OCI-LY3 (cell line): ENCODE data around the gene PRR35.

Source experiments
- H2AFZ ChIP-seq: fragments of 200-600, 300-600 bp; shearing (Covaris generic); 2 replicates; pipeline ENCODE4 v1.6.0; 2014; ENCODE audit warnings: antibody characterized with exemption, low read depth, low read length
- H3K27ac ChIP-seq: fragments of 200-600, 300-600 bp; sonication (generic); 2 replicates; pipeline ENCODE4 v1.5.1; 2014; ENCODE audit warnings: mild to moderate bottlenecking, low read length, moderate library complexity, mixed read lengths
- H3K27me3 ChIP-seq: fragments of 200-600, 300-600 bp; sonication (generic); 2 replicates; pipeline ENCODE4 v1.6.1; 2014; ENCODE audit warnings: low read depth, low read length, mixed read lengths
- H3K36me3 ChIP-seq: fragments of 200-600, 300-600 bp; sonication (generic); replicated peaks from 2 replicates; pipeline ENCODE3; 2014; ENCODE audit warnings: low read depth, low read length, mixed read lengths
- H3K4me1 ChIP-seq: fragments of 300-600, 200-600 bp; sonication (generic); 2 replicates; pipeline ENCODE4 v1.6.1; 2014; ENCODE audit warnings: low read length, mixed read lengths
- H3K4me2 ChIP-seq: fragments of 200-600, 300-600 bp; sonication (generic); 2 replicates; pipeline ENCODE4 v1.6.1; 2014; ENCODE audit warnings: low read length, mixed read lengths
- H3K4me3 ChIP-seq: fragments of 300-600, 200-600 bp; sonication (generic); 2 replicates; pipeline ENCODE4 v1.5.1; 2014; ENCODE audit warnings: antibody characterized with exemption, mild to moderate bottlenecking, low read length, moderate library complexity
- H3K79me2 ChIP-seq: fragments of 300-600, 200-600 bp; shearing (Covaris generic); 2 replicates; pipeline ENCODE4 v1.6.1; 2014; ENCODE audit warnings: mild to moderate bottlenecking, low read length, mixed read lengths
- H3K9ac ChIP-seq: fragments of 300-600, 200-600 bp; shearing (Covaris generic); 2 replicates; pipeline ENCODE4 v1.6.0; 2014; ENCODE audit warnings: mild to moderate bottlenecking, low read length, moderate library complexity
- H3K9me3 ChIP-seq: fragments of 200-600, 300-600 bp; shearing (Covaris generic); 2 replicates; pipeline ENCODE4 v1.6.1; 2014; ENCODE audit warnings: low read length, mixed read lengths; ENCODE audit not compliant: insufficient read depth
- H4K20me1 ChIP-seq: fragments of 200-600, 300-600 bp; sonication (generic); 2 replicates; pipeline ENCODE4 v1.6.1; 2016; ENCODE audit warnings: low read length, mixed read lengths; ENCODE audit not compliant: insufficient read depth
- CTCF ChIP-seq: fragments of 200-600, 300-600 bp; sonication (generic); IDR thresholded peaks from 2 replicates; pipeline ENCODE4 v1.5.1; 2014; ENCODE audit warnings: antibody characterized with exemption, low read length, low read depth
- EZH2phosphoT487 ChIP-seq: fragments of 200-600 bp; shearing (Covaris generic); IDR thresholded peaks from 2 replicates; pipeline ENCODE4 v1.6.1; 2018; ENCODE audit warnings: antibody characterized with exemption, mixed run types, low read depth

The PRR35 gene

GRCh38 chr16:552171-552570 is 8.0 kb upstream of the PRR35 start:
- Histone ChIP-seq H3K4me3 (no peak overlapping the region), H3K27me3 (no peaks in the 10 kb centered on the region), H4K20me1 (no peaks in the 10 kb centered on the region)

GRCh38 chr16:553601-554296 is 6.4 kb upstream of the PRR35 start:
- H3K4me2 ChIP-seq: no peak overlapping the region
- H3K9ac ChIP-seq: no peak overlapping the region
- H3K9me3 ChIP-seq: no peaks in the 10 kb centered on the region
- H3K36me3 ChIP-seq: peaks cover 8% of the 10 kb centered on the region
- H3K4me1 ChIP-seq: no peaks in the 10 kb centered on the region
- no peaks in the 10 kb centered on the region for H4K20me1 ChIP-seq
- no peak overlapping the region for H3K4me3 ChIP-seq
- TF ChIP-seq CTCF (no peak), EZH2phosphoT487 (no peak)
- H3K79me2 ChIP-seq: no peaks in the 10 kb centered on the region
- no peak overlapping the region for H2AFZ ChIP-seq
- no peak overlapping the region for H3K27ac ChIP-seq
- H3K27me3 ChIP-seq: no peaks in the 10 kb centered on the region

More at GRCh38 chr16:552171-552570, 8.0 kb upstream of the PRR35 start:
- Histone ChIP-seq H3K36me3 (peaks cover 10% of the 10 kb centered on the region), H3K27ac (no peak overlapping the region), H3K79me2 (no peaks in the 10 kb centered on the region), H3K4me2 (no peak overlapping the region), H3K9ac (no peak overlapping the region), H3K9me3 (no peaks in the 10 kb centered on the region), H2AFZ (no peak overlapping the region), H3K4me1 (no peaks in the 10 kb centered on the region)
- no peak for TF ChIP-seq EZH2phosphoT487
- TF ChIP-seq CTCF: no peak

GRCh38 chr16:554297-554621 is 5.9 kb upstream of the PRR35 start:
- H4K20me1 ChIP-seq: no peaks in the 10 kb centered on the region

More at GRCh38 chr16:554297-554621, 5.9 kb upstream of the PRR35 start:
- Histone ChIP-seq H3K4me1 (no peaks in the 10 kb centered on the region), H3K27ac (no peak overlapping the region), H3K36me3 (peaks cover 6% of the 10 kb centered on the region), H3K27me3 (no peaks in the 10 kb centered on the region), H3K9me3 (no peaks in the 10 kb centered on the region), H3K79me2 (no peaks in the 10 kb centered on the region), H3K4me2 (no peak overlapping the region), H3K9ac (no peak overlapping the region), H3K4me3 (no peak overlapping the region), H2AFZ (no peak overlapping the region)
- TF ChIP-seq CTCF: no peak
- TF ChIP-seq EZH2phosphoT487: no peak
